GM19397 (cell line): ENCODE measurements around the gene PDCD1.

Experiments
- ATAC-seq: cut with Tn5 transposase; IDR thresholded peaks from one replicate; pipeline ENCODE4 v1.9.1; 2021; ENCODE audit warnings: mild to moderate bottlenecking, moderate library complexity; ENCODE audit not compliant: unreplicated experiment

The PDCD1 gene

DNA sequence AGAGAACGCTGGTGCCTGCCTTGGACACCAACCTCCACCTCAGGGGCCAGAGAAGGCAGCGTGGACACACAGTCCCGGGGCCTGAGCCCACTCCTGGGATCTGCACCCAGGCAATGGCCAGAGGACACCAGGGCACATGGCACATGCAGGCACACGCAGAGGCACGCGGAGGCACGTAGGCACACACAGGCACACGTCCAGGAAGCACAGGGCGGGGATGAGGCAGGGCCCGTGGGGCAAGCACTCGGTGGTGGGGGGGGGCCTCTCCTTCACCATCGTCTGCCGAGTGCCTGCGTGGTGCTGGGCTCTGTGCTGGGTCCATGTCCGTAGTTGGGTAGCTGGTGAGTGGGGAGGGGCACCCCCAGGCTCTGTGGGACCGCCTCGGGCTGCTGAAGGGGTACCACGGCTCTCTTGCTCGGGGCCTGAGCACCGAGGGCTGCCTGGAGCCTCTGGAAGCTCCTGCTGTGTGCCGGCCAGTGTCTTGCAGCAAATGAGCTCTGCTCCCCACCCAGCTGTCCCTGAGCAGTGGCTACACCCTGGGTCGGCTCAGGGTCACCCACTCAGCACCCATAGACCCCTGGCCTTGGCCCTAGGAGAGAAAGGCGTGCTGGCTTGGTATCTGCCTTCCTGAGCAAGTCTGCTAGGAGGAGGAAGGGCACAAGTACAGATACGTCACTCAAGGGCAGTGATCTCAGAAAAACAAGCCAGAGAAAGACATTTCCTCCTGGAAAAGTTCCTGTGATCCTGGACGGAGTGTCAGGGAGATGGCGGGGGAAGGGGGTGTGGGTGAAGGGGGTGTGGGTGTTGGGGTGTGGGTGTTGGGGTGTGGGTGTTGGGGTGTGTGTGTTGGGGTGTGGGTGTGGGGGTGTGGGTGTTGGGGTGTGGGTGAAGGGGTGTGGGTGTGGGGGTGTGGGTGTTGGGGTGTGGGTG lies 37.3 kb upstream of the PDCD1 start:
- ATAC-seq = no peak

DNA sequence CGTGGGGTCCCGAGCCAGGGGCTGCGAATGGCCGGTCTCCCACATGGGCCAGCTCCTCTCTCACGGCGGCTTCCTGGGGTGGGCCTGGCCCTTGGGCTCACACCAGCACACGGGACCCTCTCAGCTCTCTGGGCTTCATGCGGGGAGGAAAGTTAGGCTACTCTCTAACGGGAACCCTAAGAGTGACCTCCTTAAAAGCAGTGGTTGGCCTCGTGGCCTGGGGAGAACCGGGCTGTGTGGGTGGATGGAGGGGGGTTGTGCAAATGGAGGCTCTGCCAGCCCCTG lies 36.7 kb upstream of the PDCD1 start:
- no peak for ATAC-seq

DNA sequence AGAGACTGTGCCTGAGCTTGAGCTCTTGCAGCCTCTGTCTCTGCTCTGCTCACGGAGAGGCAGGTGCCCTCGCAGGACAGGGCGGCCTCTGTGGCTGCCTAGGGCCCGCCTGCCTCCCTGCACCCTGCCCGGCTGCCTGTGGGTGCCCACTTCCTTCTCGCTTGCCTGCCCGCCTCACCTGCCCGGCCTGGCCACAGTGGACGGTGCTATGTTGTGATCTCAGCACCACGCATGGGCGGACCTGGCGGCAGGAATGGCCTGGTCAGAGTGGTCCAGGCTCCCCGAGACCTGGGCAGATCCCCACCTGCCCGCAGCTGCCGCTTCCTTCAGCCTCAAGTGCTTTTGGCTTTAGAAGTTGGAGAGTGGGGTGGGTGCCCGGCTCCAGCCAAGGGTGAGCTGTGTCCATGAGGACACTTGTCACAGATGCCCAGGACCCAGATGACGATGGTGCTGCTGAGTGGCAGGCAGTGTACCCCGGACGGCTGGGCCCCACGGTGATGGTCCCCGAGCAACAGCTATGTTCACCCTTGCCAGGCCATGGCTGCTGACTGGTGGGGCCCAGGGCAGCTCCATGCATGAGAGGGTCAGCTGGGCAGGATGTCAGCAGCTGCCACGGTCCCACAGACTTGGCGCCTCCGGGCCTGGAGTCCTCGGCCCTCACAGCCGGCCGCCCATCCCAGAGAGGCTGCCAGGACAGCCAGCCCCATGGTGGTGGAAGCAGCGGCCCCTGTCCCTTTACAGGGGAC lies 36.2 kb upstream of the PDCD1 start:
- no peak for ATAC-seq

DNA sequence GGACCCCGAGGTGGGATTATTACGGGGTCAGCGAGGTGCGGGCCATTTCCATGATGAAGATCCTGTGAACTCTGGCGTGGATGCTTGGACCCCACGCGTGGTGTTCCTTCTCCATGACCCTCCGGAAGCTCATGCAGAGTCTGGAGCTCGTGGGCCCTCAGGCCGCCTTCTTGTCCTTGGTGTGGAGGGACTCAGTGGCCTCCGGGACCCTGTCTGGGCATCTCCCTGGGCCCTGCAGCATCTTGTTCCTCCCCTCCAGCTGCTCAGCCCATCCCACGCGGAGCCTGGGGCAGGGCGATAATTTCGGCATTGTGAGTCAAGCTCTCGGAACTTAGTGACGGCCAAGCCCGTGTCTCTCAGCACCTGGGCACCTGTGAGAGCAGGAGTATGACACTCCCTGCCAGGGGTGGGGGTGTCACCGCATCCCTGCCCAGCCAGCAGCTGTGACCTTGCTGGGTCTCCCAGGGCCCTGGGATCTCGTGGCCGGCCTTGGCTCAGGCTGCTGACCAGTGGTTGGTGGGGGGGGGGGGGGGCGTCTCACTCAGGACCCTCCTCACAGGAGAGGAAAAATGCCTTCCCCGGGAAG lies 35.5 kb upstream of the PDCD1 start:
- ATAC-seq = no peak

DNA sequence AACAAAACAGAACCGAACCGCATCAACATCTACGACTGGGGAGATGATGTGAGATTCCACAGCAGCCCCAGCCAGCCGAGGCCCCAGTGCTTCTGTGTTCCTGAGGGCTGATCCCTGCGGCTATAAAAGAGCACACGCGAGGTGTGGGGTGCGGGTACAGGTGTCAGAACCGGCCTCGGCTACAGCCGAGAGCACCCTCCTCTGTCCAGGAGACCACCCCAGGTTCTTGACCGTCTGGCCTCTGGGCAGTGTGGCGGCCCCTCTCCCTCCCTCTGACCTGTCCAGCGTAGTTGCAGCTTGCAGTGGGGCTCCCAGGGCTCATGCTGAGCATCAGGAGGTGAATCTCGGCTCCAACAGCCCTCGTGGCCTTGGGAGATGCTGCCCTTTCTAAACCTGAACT lies 34.6 kb upstream of the PDCD1 start:
- no peak for ATAC-seq

DNA sequence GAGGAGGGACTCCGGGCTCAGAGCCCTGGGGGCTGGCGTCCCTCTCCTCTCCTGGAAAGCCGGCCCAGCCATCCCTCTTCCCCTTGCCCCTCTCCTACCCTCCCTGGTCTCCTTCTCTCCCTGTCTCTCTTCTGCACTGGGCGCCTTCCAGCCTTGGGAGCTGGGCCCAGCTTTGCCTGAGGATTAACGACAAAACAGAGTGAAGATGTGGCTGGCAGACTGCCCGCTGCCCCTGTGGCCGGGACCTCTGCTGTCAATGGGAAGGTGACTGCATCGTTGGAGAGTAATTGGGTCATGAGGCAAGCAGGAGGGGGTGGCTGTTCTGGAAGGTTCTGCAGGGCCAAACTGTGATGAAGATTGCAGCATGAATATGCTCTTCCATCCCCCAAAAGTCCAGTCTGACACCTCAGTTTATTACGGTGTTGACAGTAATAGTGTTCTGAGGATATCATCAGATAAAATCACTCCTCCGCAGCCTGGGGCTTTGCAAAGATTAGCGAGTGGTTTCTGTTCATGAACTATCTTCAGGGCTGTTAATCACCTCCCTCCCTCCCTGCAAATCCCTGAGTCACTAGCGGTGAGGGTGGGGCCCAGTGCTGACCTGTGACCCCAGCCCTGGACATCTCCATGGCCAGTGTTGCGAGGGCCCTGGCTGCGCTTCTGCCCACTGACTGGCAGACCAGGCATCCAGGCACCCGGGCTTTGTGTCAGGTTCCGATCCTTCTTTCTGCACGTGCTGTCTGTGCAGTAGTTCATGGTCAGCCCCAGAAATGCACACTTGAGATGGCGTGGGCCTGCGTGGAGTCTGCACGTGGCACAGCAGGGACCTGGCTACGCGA lies 33.8 kb upstream of the PDCD1 start:
- no peak for ATAC-seq

DNA sequence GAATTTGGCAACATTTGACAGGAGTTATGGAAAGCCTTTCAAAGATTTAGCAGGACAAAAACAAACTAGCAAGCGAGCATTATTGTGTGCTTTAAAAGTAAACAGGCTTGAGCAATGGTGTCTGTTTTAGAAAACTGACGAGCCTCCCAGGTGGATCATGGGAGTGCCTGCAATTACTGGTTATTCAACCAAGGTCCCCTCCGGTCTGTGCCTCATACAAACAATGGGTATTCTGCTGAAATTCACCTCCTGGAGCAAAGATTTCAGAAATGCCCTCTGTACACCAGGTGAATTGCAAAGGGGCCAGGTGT lies 33.2 kb upstream of the PDCD1 start:
- no peak for ATAC-seq

DNA sequence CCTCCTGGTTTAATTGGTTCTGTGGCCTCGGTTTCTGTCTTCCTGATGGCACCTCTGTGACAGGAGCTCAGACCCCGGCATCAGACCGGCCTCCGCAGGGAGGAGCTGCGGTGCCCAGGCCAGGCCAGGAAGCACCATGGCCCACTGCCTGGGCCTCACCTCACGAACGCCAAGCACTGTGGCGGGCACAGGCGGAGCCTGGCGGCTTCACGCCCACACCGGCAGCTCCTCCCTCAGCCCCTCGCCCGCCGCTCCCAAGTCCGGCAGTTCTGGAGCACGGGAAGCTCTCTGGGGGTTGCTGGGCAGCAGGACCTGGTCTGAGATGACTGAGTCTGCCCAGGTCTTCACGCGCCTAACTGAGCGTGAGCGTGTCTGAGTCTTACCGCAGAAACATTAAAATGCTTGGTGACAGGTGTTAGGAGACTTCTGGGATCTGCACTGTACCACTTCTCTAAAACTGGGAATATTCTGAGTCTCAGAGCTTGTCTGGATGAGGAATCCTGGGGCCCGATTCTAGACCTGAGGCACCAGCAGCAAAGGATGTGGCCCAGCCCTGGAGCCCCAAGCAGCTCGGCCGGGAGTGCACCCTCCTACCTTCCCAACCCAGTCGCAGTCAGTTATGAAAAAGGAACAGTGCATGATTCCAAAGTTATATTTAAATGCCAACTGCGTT lies 32.8 kb upstream of the PDCD1 start:
- ATAC-seq = no peak

DNA sequence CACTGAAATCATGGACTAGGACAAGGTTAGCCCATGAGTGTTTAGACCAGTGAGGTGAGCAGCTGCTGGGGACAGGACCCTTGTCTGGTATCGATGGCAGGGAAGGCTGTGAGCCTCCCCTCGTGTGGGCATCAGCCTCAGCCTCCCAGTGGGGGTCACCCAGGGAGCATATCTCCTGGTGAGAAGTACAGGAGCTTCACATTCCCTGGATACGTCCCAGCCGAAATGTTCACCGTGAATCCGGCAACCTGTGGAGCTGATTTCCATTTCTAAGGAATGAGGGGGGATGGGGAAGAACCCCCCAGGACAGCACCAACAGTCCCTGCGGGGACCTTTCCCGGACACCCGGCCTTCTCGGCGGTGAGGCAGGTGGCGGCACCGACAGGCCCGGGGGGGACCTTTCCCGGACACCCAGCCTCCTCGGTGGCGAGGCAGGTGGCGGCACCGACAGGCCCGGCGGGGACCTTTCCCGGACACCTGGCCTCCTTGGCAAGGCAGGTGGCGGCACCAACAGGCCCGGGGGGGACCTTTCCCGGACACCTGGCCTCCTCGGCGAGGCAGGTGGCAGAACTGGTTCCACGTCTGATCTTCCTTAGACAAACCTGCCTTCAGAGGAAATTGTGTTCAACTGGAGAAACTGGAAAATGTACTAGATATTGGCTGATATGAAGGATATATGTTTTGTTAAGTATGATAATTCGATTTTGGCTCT lies 32.0 kb upstream of the PDCD1 start:
- ATAC-seq = no peak

DNA sequence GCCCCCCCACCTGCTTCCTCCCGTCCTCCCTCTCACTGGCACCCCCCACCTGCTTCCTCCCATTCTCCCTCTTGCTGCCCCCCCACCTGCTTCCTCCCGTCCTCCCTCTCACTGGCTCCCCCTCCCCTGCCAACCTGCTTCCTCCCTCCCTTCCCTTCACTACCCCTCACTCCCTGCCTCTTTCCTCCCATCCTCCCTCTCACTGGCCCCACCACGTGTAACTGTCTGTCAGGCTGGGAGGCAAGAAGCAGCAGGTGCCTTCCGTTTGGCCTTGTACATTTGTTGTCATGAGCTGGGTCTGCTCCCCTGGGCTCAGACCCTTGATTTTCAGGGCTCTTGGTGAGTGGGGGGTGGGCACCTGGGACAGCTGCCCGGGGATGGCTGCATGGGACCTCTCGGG lies 29.9 kb upstream of the PDCD1 start:
- no peak for ATAC-seq

DNA sequence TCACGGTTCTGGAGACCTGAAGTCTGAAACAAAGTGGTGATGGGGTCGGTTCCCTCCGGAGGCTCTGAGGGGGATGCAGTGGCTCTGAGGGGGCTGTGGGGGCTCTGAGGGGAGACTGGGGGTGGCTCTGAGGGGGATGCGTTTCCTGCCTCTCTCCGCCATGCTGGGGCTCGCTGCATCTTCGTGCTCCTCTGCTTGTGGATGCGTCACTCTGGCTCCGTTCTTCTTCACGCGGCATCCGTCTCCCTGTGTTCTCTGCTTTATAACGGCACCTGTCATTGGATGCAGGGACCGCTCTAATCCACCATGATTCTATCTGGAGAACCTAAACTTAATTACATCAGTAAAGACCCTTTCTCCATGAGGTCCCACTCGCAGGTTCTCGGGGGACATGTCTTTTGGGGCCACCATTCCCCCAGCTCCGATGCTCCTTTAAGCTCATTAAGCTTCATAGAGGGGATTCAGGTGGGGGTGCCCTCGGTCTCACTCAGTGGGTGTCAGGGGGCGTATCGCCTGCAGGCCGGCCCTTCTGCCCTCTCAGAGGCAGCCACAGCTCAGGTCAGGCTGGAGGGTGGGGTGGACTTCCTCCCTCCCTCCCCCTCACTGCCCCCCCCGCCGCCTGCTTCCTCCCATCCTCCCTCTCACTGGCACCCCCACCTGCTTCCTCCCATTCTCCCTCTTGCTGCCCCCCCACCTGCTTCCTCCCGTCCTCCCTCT lies 29.3 kb upstream of the PDCD1 start:
- ATAC-seq = no peak

DNA sequence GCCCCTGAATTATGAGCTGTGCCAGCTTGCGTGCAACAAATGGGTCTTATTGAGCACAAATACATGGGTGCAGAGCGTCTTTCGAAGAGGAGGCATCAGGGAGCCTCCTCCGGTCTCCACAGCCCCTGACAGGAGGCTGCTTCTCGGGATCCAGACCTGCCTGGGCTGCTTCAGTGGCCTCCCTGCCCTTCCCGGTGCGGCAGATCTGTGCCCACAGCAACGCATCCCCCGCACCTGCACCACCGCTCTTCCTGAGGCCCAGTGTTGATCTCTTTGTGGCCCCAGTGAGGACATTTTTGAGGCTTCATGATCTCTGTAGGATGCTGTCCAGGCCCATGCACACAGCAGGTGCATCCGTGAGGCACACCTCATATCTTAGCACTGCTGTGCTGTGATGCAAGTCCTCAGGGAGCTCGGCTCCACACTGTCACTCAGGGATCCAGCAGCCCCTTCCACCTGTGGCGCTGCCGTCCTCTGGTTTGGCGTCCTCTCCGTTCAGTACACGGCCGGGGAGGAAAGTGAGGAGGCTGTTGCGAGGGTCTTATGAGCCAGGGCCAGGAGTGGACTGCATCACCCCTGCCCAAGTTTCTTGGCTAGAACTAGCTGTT lies 28.2 kb upstream of the PDCD1 start:
- ATAC-seq = no peak

DNA sequence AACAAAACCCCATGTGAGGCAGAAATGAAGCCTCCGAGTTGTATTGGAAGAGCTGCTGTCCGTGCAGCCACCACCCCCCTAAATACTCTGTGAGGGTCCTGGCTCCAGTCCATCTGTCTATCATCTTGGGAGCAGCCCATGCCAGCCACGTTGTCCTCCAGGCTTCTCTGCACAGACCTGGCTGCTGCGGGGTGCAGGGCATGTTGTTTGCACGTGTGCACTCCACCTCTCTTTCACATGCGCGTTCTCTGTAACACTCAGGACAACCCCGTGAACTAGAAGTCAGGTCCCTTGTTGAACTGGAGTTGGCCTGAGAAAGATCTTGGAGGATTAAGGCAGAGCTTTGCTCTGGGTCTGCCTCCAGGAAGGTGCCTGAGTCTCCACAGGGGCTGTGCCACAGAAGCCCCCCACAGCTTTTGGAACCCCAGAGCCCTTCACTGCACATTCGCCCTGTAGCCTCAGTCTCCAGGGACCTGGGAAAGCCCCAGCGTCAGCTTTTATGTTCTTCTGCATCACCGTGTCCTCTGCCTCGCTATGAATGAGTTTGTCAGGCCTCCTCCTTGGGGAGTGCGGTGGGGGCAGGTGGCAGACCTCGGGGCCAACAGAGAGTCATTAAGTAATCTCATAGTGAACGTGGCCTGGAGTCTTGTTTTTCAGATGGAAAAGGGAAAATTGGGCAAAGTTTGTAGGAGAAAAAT lies 27.4 kb upstream of the PDCD1 start:
- ATAC-seq = no peak

DNA sequence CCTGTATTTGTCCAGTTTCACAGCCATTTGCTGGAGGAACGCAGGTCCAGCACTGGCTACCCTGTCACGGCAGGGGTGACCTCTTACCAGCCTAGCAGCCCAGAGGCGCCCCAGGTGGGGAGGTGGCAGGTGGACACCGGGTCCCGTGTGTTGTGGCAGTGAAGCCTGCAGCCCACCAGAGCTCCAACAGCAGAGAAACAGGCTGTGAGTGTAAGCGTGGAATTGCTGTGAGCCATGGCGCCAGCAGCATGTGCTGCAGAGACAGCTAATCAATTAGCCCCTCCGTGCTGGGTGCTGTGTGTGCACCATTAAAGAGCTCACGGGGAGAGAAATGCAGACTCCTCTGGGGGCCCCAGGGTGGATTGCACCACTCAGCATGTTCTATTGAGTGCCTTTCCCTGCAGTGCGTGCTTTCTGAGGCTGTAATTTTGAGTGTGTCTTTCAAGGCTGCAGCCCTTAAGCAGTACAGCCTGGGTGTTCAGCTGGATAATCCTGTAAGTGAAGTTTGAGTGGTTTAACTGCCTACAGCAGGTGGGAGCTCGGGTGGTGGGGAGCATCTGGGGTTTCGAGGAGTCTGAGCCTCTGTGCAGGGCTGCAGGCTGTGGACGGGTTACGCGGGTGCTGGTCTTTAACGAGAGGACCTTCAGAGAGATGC lies 26.7 kb upstream of the PDCD1 start:
- ATAC-seq = no peak

DNA sequence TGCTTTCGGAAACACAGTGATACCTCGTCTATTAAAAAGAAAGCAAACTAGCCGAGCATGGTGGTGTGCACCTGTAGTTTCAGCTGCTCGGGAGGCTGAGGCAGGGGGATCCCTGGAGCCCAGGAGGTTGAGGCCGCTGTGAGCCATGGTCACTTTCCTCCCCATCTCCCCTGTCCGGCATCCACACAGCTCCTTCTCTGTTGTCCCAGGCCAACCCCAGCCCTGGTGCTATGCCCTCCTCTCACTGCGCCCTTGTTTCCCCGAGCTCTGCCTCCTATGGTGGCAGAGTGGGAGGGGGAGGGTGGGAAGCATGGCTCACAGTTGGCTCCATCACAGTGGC lies 26.2 kb upstream of the PDCD1 start:
- no peak for ATAC-seq

DNA sequence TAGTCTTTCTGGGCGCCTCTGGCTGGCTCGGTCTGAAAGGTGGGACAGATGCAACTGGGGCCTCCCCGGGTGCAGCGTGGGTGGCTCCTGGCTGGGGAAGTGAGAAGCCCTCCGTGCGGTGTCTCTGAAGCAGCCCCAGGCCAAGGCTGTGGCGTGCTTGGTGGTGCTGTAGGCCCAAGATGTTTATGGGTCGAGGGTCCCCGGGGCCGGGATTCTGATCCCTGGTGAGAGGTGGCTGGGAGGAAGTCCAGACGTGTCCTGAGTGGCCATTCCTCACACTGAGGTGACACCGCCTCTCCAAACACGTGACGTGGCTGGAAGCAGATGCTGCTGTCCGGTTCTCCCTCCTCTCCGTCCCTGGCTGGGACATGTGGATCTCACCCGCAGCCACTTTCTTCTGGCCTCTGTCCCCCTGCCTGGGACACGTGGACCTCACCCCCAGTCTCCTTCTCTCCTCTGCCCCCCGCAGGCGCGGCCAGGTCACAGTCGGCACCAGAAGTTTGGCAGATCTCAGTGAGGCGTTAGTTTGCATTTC lies 23.5 kb upstream of the PDCD1 start:
- ATAC-seq = peak; percentile 50

DNA sequence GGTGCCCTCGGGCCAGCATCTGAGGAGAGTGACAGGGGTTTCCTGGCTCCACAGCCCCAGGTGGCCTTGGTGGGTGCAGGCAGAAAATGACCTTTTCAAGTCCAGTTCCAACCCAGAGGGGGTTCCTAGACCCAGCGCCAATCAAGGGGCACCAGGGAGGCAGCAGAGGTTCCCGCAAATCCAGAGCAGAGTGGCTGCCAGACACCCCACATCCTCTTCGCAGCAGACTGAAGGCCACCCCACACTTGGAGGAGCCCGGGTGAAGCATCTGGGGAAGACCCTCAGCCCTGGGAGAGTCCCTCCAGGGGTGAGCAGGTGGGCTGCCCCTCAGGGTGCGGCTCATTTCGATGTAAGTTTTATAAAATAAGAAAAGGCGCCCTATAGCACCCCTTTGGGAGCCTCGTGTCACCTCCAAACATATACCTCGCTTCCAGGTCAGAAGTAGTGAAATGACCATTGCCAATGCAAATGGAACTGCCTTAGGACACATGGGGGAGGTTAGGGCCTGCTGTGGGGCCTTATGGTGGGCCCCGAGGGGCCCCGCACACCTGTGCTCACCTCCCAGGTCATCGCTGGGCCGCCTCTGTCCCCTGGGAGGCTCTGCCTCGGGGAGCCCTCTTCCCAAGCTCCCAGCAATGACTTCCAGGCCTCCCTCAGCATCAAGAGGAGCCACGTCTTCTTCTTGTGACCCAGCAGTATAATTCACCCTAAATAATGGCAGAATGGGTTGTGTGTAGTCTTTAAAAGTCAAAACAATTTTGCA lies 21.8 kb upstream of the PDCD1 start:
- ATAC-seq = no peak
